Bladder microvascular endothelial cell (primary cell): ENCODE results near the gene SCN2A. TPM values are rescaled to one million over a fixed set of nuclear protein-coding genes. Genes with fewer than 3 reads are reported as not detected.

ENCODE experiments used
- total RNA-seq: library from RNA; depleted of rRNA; stranded (reverse); fragments of >200 nt; gene quantifications from 2 replicates; pipeline ENCODE4 v1.2.3, GENCODE V29; 2014

SCN2A gene
- under 0.01 TPM in 2 replicates for total RNA-seq

DNA sequence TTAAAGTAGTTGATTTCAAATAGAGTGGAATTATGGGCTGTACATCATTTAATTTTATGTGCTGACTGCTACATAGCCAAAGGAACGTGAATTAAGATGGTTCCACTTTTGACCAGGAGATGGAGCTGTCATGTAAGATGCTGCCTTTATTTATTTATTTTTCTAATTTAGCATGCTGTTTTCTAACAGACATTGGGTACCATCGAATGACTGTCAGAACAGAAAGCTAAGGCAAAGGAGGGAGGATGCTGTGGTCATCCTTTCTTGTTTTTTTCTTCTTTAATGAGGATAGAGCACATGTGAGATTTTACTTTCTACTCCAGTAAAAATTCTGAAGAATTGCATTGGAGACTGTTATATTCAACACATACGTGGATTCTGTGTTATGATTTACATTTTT lies at the start of gene SCN2A:
TSS of gene SCN2A (plus strand) at position 185 of the 400 bp plus-strand sequence. CDS start 56,410 bp downstream, outside the sequence.

DNA sequence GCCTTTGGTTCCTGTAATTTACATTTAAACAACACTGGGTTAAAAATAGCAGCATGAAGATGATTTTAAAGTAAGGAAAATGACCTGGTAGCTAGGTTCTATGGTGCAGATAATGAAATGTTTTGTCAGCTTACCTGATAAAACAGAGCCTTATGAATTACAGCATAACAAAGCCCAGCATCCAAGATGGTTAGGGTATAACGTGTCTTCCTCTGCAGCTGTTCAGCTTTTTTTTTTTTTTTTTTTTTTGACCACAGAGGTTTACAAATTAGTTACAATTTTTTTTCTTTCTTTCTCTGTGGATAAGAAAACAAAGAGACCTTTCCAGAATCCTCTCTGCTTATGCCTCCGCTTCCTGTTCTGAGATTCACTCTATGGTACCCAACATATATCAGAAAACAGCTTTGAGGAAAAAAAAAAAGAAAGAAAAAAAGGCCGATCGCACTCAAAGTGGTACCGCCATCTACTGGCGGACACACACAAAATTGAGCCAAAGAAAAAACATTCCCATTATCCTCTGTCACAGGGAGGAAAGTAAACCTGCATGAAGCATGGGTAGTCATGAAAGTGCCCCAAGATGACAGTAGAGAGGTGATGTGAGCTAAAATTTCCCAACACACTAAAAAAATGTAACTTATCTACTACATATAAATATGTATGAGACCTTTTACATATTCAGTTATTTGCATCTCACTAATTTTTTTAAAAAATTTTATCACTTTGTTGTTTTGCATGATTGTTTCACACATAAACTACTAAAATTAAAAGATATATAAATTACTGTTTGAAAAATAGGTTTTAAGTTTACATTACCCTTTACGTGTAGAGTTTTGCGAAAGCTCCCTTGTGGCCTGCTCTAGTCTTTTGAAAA lies 35.3 kb upstream of the SCN2A start, which contains the start of gene SCN3A:
TSS of gene SCN3A (minus strand) at position 362 of the 871 bp plus-strand sequence. CDS start 27,656 bp downstream, outside the sequence.

Other genes with a start within 250 kb of the SCN2A start
- 0.32 and 10.2 TPM in 2 replicates for gene SCN3A, start 35.4 kb upstream of the SCN2A start, total RNA-seq
- gene CSRNP3, start 230.3 kb downstream of the SCN2A start, total RNA-seq = under 0.01 and 0.82 TPM in 2 replicates